NCI-H1105 (cell line): ENCODE results near the gene SELL.
"Not testable (repeated sequence)": the region's sequence is repeated elsewhere in the genome, so short reads cannot be mapped to it uniquely, and the experiment has no call there.

ENCODE experiments used
- DNase-seq: peaks from one replicate; lab custom pipeline; 2025; lab: John Stamatoyannopoulos, UW

The SELL gene

DNA sequence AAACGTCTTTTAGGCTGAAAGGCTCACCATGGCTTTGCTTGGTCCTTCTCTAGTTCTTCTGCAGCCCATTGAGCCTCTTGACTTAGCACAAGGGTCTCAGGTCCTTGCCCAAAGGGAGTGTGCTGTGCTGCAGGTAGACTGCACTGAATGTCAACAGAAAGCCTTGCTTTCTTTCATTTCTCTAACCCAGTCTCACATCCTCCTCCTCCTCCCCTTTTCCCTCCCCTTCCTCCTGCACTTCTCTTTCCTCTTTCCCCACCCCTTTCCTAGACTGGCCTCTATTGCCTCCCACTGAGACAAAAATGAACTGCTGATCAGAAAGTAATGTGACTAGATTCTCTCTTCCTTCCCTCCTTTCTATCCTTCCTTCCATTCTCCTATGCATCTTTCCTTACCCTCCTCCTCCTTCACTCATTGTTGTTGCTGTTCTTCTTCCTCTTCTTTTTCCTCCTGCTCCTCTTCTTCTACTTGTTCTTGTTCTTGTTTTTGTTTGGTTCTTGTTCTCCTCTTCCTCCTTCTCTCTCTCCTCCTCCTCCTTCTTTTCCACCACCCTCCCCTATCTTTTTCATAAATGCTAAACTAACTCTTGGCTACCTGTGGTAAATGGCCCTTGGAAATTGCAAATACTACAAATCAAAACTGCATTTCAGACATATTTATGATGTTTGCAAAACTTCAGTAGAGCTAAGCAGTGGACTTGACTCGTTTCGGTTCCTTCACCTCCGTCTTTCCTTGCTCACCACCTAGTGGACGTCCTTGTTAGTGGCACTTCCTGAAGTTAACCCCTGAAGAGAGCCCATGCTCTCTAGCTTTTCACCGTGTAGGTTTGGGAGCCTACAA, at the start of gene SELL:
SELL (minus strand) TSS at position 152 of the 840 bp plus-strand sequence; CDS start at position 30, 122 bp downstream.
- DNase-seq = peak; percentile 61

DNA sequence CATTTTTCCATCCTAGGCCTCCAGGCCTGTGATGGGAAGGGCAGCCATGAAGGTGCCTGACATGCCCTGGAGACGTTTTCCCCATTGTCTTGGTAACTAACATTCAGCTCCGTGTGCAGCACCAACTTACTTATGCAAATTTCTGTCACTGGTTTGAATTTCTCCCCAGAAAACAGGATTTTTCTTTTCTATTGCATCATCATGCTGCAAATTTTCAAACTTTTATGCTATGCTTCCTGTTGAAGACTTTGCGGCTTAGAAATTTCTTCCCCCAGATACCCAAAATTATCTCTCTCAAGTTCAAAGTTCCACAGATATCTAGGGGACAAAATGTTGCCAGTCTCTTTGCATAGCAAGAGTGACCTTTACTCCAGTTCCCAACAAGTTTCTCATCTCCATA, 47.6 kb upstream of the SELL start:
- DNase-seq = no peak

GRCh38 chr1:169753549-169753948, 42.1 kb upstream of the SELL start:
- no peak for DNase-seq

- DNase-seq = no peak
Observed at GRCh38 chr1:169750041-169750440, 38.6 kb upstream of the SELL start.

DNA sequence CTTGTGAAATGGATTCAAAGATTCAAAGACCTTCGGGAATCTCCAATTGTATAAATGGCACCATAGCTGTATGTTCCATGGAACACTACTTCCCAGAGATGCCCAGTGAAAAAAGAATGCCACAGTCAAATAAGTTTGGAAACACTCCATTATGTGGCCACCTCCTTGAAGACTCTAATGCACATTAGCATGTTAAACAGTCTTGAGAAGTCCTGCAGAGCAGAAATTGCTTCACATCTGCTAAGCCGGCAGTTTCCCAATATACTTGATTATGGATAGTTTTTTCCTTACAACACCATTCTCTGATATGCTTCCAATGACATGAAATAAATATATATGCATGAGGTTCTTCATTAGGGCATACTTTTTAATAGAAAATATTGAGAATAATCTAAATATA, 35.1 kb upstream of the SELL start:
- no peak for DNase-seq

DNA sequence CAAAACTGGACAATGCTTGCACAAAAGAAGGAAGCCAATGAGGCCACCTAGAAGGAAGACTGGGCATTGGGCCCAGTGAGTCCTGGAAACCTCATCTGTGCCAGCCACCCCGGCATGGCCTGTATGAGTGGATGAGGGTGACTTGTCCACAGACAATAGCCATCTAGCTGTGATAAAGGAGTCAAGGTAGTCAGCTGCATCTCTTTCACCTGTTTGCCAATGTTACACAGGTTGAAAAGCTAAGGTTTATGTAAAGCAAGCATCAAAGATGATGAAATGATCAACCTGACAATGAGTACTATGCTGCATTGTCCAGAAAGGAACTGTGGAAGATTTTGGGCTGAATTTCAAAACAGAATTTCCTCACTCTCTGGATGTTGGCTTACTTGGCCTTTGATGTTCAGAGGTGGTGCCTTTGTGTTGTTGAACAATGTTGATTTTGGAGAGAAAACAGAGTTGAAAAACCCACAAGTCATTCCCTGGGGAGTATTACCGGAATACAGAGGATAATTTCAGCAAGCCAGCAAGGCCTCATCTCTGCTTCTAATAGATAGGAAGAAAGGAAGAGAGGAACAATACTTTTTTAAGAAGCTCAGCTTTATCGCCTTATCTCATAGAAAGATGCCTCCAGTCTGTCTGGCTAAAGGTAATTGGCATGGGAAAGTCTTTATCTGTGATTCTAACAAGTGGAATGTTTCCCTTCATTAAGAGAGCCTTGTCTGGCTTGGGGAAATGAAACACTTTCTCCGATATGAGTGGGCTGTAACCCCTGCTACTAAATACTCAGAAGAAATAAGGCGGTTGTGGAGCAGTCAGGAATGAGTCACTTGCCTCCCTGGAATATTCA, 33.8 kb upstream of the SELL start:
- no peak for DNase-seq

- DNase-seq = no peak
Observed at GRCh38 chr1:169741666-169742394, 30.4 kb upstream of the SELL start.

DNA sequence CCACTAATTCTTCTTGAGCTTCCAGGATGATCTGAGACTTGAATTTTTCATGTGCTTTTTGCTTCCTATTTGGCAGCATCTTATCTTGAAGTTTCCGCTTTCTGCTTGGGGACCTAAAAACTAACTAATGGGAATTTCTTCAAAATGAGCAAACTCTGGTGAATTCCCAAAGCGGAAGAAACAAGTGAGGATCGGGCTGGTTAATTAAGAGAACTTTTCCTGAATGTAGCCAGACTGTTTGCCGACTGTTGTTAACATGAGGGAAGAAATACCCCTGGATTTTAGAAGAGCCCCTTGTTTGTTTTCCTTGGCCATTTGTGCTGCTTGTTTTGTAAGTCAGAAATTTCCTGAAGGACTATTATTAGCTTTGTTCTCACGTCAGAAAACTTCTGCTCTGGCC, 28.6 kb upstream of the SELL start:
- no peak for DNase-seq

GRCh38 chr1:169733924-169734323, 22.5 kb upstream of the SELL start, which contains the start of gene SELE:
Gene SELE (minus strand): TSS chr1:169734079. CDS start chr1:169733612, 467 bp downstream.
- no peak for DNase-seq

GRCh38 chr1:169731446-169731845, 20.0 kb upstream of the SELL start:
- no peak for DNase-seq

DNA sequence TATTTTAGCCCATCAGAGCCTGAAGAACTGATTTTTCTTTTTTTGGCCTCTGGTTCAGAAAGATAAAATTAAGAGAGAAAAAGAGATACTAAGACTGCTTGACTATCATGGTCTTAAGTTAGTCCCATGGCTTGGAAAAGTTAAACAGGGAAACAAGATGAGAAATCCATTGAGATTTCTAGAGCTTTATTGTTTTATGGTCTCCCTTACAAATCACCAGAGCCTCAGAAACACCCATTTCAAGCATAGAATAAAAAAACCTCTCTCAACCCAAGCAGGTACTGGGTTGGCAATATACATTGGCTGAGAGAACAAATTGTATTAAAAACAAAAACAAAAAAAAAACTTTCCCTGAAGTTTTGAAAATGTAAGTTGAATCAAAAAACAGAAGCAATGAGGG, 18.6 kb upstream of the SELL start:
- no peak for DNase-seq

DNA sequence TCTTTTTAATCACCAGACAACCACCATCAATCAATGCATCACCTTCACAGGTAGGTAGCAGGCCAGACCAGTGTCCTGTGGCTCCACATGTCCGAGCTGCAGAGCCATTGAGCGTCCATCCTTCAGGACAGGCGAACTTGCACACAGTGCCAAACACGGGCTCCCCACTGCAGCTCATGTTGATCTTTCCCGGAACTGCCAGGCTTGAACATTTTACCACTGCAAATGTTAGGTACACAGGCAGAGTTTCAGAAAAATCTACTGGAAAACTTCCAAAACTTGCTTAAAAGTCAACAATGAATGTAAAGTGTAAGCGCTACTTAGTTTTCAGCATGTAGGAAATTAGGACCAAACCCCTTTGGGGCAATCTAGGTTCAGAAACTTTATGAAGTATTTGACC, 15.9 kb upstream of the SELL start:
- DNase-seq = no peak

DNA sequence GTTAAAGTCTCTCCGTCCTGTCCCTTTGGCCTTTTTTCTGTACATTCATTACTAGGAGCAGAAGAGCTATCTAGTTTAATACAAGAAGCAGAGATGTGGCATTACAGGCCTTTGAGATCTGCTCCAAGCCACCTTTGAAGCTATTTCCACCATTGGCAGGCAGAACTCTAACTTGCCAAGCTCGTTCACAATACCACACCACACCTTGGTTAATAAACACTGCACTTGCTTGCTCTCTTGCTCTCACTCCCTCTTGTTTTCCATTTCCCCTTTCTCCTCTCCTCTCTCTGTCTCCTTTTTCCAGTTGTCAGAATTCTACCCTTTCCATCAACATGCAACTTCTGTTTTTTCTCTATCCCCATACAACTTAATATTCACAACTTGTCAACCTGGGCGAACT, 15.4 kb upstream of the SELL start:
- DNase-seq = no peak

DNA sequence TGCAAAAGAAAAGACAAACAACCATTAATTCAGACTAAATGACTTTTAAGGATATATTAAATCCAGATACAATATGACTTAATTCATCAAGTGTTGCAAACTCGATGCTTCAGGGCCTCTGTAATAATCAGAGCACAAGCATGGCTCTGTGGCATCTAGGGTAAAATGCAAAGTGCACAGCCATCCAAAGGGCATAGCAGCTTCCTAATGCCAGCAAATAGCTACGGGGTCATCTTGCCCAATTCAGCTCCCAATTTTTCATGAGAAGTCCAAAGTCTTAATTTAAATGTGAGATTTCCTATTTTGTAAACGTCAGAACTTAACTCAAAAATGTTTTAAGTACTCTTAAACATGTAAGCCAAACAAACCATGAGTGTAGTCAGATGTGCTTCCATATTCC, 14.5 kb upstream of the SELL start:
- DNase-seq = no peak

GRCh38 chr1:169724168-169724567, 12.7 kb upstream of the SELL start:
- DNase-seq = no peak

- no peak for DNase-seq
Observed at GRCh38 chr1:169723763-169724162, 12.3 kb upstream of the SELL start.

DNA sequence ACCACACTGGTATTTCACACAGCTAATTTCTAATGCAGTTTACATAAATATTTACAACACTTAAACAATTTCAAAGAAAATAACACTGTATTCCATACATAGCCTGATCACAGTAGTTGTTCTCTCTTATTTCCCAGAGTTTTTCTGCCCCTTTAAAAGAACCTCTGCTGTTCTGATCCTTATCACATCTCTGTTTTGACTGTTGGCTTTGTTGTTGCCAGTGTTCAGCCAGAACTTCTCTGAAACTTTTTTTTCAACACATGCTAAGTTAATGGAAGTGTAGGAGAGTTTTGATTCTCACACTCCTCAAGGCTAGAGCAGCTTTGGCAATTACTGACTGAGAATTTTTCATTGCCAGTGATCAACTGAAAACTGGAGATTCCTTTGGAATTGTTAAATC, 11.4 kb upstream of the SELL start:
- DNase-seq = no peak

- not testable (repeated sequence) for DNase-seq
Observed at GRCh38 chr1:169715100-169715499, 3.7 kb upstream of the SELL start.

DNA sequence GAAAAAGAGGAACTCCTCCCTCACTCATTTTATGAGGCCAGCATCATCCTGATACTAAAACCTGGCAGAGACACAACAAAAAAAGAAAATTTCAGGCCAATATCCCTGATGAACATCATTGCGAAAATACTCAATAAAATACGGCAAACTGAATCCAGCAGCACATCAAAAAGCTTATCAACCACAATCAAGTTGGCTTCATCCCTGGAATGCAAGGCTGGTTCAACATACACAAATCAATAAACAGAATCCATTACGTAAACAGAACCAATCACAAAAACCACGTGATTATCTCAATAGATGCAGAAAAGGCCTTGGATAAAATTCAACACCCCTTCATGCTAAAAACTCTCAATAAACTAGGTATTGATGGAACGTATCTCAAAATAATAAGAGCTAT, 1.7 kb upstream of the SELL start:
- not testable (repeated sequence) for DNase-seq

DNA sequence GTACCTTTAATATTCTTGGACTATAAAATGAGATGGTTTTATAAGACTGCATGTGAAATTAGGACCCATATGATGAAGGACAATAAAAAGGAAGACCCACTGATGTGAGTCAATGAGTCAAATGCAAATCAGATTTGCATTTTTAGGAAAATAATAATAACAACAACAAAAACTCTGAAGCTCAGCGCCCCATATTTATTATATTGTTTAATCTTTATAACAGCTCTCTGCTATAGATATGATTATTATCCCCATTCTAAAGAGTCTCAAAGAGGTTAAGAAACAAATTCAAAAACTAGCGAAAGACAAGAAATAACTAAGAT, 850 bp upstream of the SELL start:
- DNase-seq = no peak

- no peak for DNase-seq
Observed at GRCh38 chr1:169708647-169709046, 2.8 kb downstream of the SELL start.

DNA sequence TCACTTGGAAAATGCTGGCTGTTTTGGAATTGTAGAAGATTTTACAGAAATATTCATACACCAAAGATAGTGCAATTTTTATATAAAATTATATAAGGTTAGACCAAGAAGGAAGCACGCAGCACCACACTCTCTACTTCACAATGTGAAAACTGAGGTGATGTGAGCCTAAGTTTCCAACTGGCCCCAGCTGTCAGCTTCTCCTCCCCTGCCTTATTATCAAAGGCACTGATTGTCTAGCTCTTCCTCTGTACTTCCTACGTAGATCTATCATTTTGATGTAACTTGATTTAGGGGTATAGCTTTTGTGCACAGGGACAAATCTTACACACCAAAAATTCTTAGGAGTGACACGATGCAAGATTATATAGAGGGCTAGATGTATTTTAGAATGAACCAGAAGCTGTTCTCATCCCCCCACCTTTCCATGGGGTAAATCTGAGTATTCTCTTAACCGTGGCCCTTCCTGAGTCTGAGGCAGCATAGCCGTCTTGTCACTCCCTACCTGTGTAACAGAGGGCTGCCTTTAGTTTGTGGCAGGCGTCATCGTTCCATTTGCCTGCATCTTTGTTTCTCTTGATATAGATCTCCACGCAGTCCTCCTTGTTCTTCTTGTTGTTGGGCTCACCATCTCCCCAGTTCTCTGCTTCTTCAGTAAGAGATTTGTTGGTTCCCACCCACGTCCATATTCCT, 3.4 kb downstream of the SELL start:
- no peak for DNase-seq
